IPS-15b (cell line): ENCODE results near the gene TAS2R46.
"Not testable (repeated sequence)": the region's sequence is repeated elsewhere in the genome, so short reads cannot be mapped to it uniquely, and the experiment has no call there.

Experiments used
- H3K27me3 ChIP-seq: one replicate; pipeline ENCODE4 v1.6.1; 2013; ENCODE audit warnings: low read length; ENCODE audit not compliant: control insufficient read depth, insufficient read depth
- H3K36me3 ChIP-seq: one replicate; pipeline ENCODE4 v1.6.1; 2013; ENCODE audit warnings: low read length; ENCODE audit not compliant: control insufficient read depth, insufficient read depth
- H3K4me1 ChIP-seq: one replicate; pipeline ENCODE4 v1.6.1; 2013; ENCODE audit warnings: mild to moderate bottlenecking, low read length; ENCODE audit not compliant: control insufficient read depth, insufficient read depth
- H3K4me3 ChIP-seq: one replicate; pipeline ENCODE4 v1.5.1; 2013; ENCODE audit warnings: low read depth, low read length
- H3K9ac ChIP-seq: one replicate; pipeline ENCODE4 v1.6.1; 2013; ENCODE audit warnings: low read depth, mild to moderate bottlenecking, low read length
- H3K9me3 ChIP-seq: one replicate; pipeline ENCODE4 v1.6.1; 2013; ENCODE audit warnings: mild to moderate bottlenecking, low read length; ENCODE audit not compliant: control insufficient read depth, insufficient read depth

TAS2R46 gene

GRCh38 chr12:11033959-11034358 is 28.1 kb downstream of the TAS2R46 start:
- not testable (repeated sequence) for H3K27me3 ChIP-seq, H3K4me1 ChIP-seq, H3K9ac ChIP-seq, H3K9me3 ChIP-seq, H3K36me3 ChIP-seq, H3K4me3 ChIP-seq

DNA sequence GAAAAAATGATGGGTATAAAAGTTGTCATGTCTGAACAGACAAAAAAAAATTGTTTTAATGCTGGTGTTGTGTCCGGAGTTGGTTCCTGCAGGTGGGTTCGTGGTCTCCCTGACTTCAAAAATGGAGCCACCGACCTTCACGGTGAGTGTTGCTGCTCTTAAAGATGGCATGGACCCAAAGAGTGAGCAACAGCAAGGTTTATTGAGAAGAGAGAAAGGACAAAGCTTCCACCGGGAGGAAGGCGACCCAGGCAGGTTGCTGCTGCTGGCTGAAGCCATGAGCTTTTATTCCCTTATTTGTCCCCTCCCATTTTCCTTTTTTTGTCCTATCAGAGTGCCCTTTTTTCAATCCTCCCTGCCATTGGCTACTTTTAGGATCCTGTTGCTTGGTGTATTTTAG is 30.8 kb downstream of the TAS2R46 start, which contains the start of gene TAS2R31:
Gene TAS2R31 (minus strand): TSS at position 101 of the 400 bp plus-strand sequence. CDS start 72 bp downstream, at position 29.
- Histone ChIP-seq H3K9me3 (no peaks in the 10 kb centered on the region), H3K27me3 (no peaks in the 10 kb centered on the region), H3K36me3 (no peaks in the 10 kb centered on the region), H3K9ac (no peak within 1 kb of the TSS), H3K4me1 (no peaks in the 10 kb centered on the region), H3K4me3 (no peak within 1 kb of the TSS)

DNA sequence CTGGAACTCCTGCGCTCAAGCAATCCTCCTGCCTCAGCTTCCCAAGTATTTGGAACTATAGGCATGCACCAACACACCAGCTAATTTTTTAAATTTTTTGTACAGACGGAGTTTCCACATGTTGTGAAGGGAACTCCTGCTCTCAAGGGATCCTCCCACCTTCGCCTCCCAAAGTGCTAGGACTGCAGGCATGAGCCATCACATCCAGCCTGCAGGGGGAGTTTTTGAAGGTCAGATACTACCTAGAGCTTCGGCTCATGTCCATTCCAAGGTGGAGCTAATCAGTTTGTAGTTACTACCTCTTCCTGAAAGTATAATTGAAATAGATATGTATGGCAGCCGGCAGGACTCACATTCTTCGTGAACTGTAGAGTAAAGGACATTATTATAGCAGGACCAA is 36.0 kb downstream of the TAS2R46 start:
- no peaks in the 10 kb centered on the region for H3K9me3 ChIP-seq
- no peaks in the 10 kb centered on the region for H3K4me1 ChIP-seq
- H3K27me3 ChIP-seq, result no peaks in the 10 kb centered on the region
- no peaks in the 10 kb centered on the region for H3K36me3 ChIP-seq
- no peak overlapping the region for H3K9ac ChIP-seq
- H3K4me3 ChIP-seq, result no peak overlapping the region

GRCh38 chr12:11023387-11023786 is 38.7 kb downstream of the TAS2R46 start:
- Histone ChIP-seq H3K9me3 (no peaks in the 10 kb centered on the region), H3K36me3 (no peaks in the 10 kb centered on the region), H3K4me3 (no peak overlapping the region)

DNA sequence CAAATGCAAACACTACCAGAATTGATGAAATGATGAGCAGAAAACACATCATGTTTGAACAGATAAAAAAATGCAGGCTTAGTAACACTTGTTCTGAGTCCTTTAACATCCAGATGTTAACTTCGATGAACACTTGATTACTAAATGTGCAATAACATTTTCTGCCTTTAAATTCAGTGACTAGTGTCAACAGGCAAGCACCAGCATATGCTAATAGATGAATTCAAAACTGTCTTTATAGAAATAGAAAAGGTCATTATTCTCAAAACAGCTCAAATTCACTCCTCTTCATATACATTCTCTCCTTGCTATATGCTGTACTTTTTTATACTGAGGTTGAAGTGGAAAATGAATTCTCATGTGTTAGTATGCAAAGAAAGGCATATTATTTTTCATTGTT is 39.6 kb downstream of the TAS2R46 start, which contains the start of gene TAS2R19:
Gene TAS2R19 (minus strand): TSS at position 101 of the 400 bp plus-strand sequence. CDS start 49 bp downstream, at position 52.
- no peaks in the 10 kb centered on the region for H3K27me3 ChIP-seq
- H3K9me3 ChIP-seq, result no peaks in the 10 kb centered on the region
- no peaks in the 10 kb centered on the region for H3K4me1 ChIP-seq
- no peaks in the 10 kb centered on the region for H3K36me3 ChIP-seq
- H3K9ac ChIP-seq, result no peak within 1 kb of the TSS
- H3K4me3 ChIP-seq, result no peak within 1 kb of the TSS

More at GRCh38 chr12:11023387-11023786, 38.7 kb downstream of the TAS2R46 start:
- H3K27me3 ChIP-seq, result no peaks in the 10 kb centered on the region
- H3K4me1 ChIP-seq, result no peaks in the 10 kb centered on the region
- no peak overlapping the region for H3K9ac ChIP-seq

DNA sequence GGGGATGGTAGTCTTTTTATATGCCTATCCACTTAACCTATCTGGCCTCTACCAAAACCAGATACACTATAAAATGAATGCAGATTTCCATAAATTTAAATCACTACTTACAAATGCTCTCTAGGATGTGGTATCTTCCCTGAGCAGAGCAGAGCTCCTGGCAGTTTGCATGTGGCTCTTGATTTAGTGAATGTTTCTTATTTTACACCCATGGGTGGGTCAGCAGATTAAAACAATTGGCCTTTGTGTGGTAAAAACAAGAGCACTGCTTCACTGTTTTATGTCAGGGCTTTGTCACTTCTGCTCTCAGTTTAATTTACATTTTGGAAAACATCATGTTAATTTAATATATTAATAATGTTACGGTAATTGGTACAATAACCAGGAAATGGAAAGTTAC is 45.2 kb downstream of the TAS2R46 start:
- no peaks in the 10 kb centered on the region for H3K27me3 ChIP-seq
- H3K36me3 ChIP-seq, result no peaks in the 10 kb centered on the region
- no peaks in the 10 kb centered on the region for H3K4me1 ChIP-seq
- no peaks in the 10 kb centered on the region for H3K9me3 ChIP-seq
- no peak overlapping the region for H3K9ac ChIP-seq
- H3K4me3 ChIP-seq, result no peak overlapping the region

DNA sequence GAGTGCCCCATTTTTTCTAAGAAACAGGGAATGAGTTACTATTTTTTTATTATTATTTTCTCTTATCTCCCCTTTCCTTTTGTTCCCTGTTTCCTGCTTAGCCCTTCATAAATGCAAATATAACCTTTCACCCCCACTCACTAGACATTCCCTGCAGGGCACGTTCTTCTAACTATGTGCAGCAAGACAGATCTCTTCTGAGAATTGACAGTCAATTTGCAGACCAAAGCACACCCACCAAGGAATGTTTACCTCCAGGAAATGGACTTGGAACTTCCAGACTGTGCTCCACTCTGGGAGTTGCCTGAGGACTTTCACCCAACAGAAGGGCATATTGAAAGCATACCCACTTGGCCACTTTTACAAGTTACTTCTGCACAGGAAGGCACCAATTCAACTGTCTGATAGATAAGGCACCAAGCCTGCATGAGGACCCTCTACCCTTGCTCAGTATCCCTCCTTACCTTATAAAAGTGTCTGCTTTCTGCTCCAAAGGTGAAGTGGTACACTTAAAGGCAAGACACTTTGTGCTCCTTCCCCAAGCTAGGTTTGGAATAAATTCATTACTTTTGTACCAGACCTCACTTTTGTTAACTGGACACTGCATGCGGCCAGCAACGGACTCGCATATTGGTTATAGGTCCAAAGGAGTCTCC is 46.2 kb downstream of the TAS2R46 start:
- Histone ChIP-seq H3K9me3 (no peaks in the 10 kb centered on the region), H3K4me3 (no peak overlapping the region), H3K9ac (no peak overlapping the region), H3K4me1 (no peaks in the 10 kb centered on the region), H3K36me3 (no peaks in the 10 kb centered on the region), H3K27me3 (no peaks in the 10 kb centered on the region)

DNA sequence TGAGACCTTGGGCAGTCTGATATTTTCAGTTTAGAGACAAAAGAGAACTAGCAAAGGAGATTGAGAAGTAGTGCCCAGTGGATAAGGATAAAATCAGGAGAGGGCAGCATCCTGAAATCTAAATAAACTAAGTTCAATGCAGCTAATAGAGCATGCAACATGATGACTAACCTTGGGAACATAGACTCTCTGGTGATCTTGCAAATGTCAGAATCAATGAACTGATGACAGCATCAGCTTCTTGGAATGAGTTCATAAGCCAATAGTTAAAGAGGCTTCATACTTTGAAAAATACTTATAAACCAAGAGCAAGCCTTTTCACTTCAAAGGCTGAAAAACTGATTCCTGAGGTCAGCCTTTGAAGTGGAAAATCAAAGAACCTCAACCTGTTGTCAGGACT is 47.9 kb downstream of the TAS2R46 start:
- no peaks in the 10 kb centered on the region for H3K36me3 ChIP-seq
- no peaks in the 10 kb centered on the region for H3K27me3 ChIP-seq

More for the DNA sequence above, 47.9 kb downstream of the TAS2R46 start:
- Histone ChIP-seq H3K4me3 (no peak overlapping the region), H3K9me3 (no peaks in the 10 kb centered on the region), H3K9ac (no peak overlapping the region), H3K4me1 (no peaks in the 10 kb centered on the region)
